SK-N-SH (cell line): ENCODE results near the gene LINC00305. TPM values are rescaled to one million over a fixed set of nuclear protein-coding genes. Genes with fewer than 3 reads are reported as not detected.

Source experiments
- CTCF ChIA-PET: fragments of 300-600, 350-600 bp; formaldehyde crosslinking; extraction: SDS; loops from one replicate; lab custom pipeline; 2021; lab: Yijun Ruan, JAX
- POLR2A ChIA-PET: fragments of 350-600 bp; sonication (Branson Sonifier 250); formaldehyde crosslinking; extraction: SDS; loops from one replicate; lab custom pipeline; 2020; ENCODE audit warnings: antibody characterized with exemption, inconsistent platforms; lab: Yijun Ruan, JAX
- DNase-seq: peaks from one replicate; pipeline ENCODE4 v3.0.0; 2012
- H2AFZ ChIP-seq: fragments of 200-600 bp; sonication (generic); 2 replicates; pipeline ENCODE4 v1.8.1; 2016; ENCODE audit warnings: antibody characterized with exemption, mild to moderate bottlenecking, low read depth
- H3F3A ChIP-seq: fragments of 200-600 bp; sonication (generic); replicated peaks from 2 replicates; pipeline ENCODE3; 2016; ENCODE audit warnings: antibody characterized with exemption, mild to moderate bottlenecking; ENCODE audit not compliant: insufficient read depth
- H3K27ac ChIP-seq, 2 experiments: fragments of 200-500 bp in 1 of 2; fragments of 200-600 bp in 1 of 2; sonication (Bioruptor generic) in 1 of 2; sonication (generic), shearing (Covaris generic) in 1 of 2; 2 replicates each; pipeline versions ENCODE4 v1.5.1 to v1.6.1; 2014 to 2016; ENCODE audit warnings: low read depth in 2 of 2, inconsistent platforms in 1 of 2, low read length in 1 of 2, mild to moderate bottlenecking in 1 of 2, mixed read lengths in 1 of 2
- H3K27me3 ChIP-seq: fragments of 200-600 bp; sonication (generic), shearing (Covaris generic); 2 replicates; pipeline ENCODE4 v1.6.1; 2016; ENCODE audit warnings: mixed run types; ENCODE audit not compliant: insufficient read depth
- H3K36me3 ChIP-seq, 2 experiments: fragments of 200-500 bp in 1 of 2; fragments of 200-600 bp in 1 of 2; sonication (Bioruptor generic) in 1 of 2; sonication (generic) in 1 of 2; replicated peaks in 1 of 2; 2 replicates each; pipeline versions ENCODE3 to v1.5.1; 2014 to 2016; ENCODE audit warnings: low read length in 1 of 2, mild to moderate bottlenecking in 1 of 2; ENCODE audit not compliant: insufficient read depth in 2 of 2, control insufficient read depth in 1 of 2
- H3K4me1 ChIP-seq, 2 experiments: fragments of 200-500 bp in 1 of 2; fragments of 200-600 bp in 1 of 2; sonication (Bioruptor generic) in 1 of 2; sonication (generic), shearing (Covaris generic) in 1 of 2; 2 replicates each; pipeline versions ENCODE4 v1.5.1 to v1.6.1; 2014 to 2016; ENCODE audit warnings: low read depth in 1 of 2, low read length in 1 of 2, mixed run types in 1 of 2; ENCODE audit not compliant: insufficient read depth in 2 of 2, control insufficient read depth in 1 of 2
- H3K4me2 ChIP-seq: fragments of 200-600 bp; sonication (generic), shearing (Covaris generic); 2 replicates; pipeline ENCODE4 v1.6.1; 2017; ENCODE audit warnings: mixed run types
- H3K4me3 ChIP-seq, 2 experiments: fragments of 200-500 bp in 1 of 2; fragments of 200-600 bp in 1 of 2; sonication (Bioruptor generic) in 1 of 2; sonication (generic), shearing (Covaris generic) in 1 of 2; 2 replicates each; pipeline versions ENCODE4 v1.5.1 to v1.8.1; 2014 to 2016; ENCODE audit warnings: low read depth in 2 of 2, inconsistent platforms in 1 of 2, low read length in 1 of 2, mild to moderate bottlenecking in 1 of 2, mixed read lengths in 1 of 2, moderate library complexity in 1 of 2
- H3K79me2 ChIP-seq: fragments of 200-600 bp; sonication (generic); 2 replicates; pipeline ENCODE4 v1.8.1; 2017; ENCODE audit warnings: mild to moderate bottlenecking; ENCODE audit not compliant: insufficient read depth
- H3K9ac ChIP-seq: fragments of 200-600 bp; sonication (generic); 2 replicates; pipeline ENCODE4 v1.6.1; 2017; ENCODE audit warnings: mixed run types
- H3K9me2 ChIP-seq: fragments of 200-600 bp; sonication (generic); 2 replicates; pipeline ENCODE4 v1.6.1; 2017; ENCODE audit warnings: mixed run types
- H3K9me3 ChIP-seq: fragments of 200-600 bp; sonication (generic); 2 replicates; pipeline ENCODE4 v1.6.1; 2017; ENCODE audit warnings: mixed run types, mild to moderate bottlenecking, moderate library complexity
- H4K20me1 ChIP-seq: fragments of 200-600 bp; sonication (generic); 2 replicates; pipeline ENCODE4 v1.6.1; 2017; ENCODE audit warnings: mild to moderate bottlenecking, mixed run types; ENCODE audit not compliant: insufficient read depth
- CHD2 ChIP-seq: fragments of 150-350 bp; IDR thresholded peaks from 2 replicates; pipeline ENCODE4 v1.6.1; 2018; ENCODE audit warnings: low read length; ENCODE audit not compliant: partially characterized antibody
- ELF1 ChIP-seq: IDR thresholded peaks from 2 replicates; pipeline ENCODE4 v1.4.0; 2012
- EP300 ChIP-seq, 2 experiments: IDR thresholded peaks; 2 replicates each; pipeline versions ENCODE4 v1.4.0 to v1.6.1; 2012; ENCODE audit warnings: borderline replicate concordance in 1 of 2, low read depth in 1 of 2, low read length in 1 of 2
- EZH2phosphoT487 ChIP-seq: fragments of 200-600 bp; sonication (generic); IDR thresholded peaks from 2 replicates; pipeline ENCODE4 v1.6.1; 2017; ENCODE audit warnings: low read depth, mixed run types, mild to moderate bottlenecking, antibody characterized with exemption, moderate library complexity, borderline replicate concordance
- FOXM1 ChIP-seq: IDR thresholded peaks from 2 replicates; pipeline ENCODE4 v1.4.0; 2012; ENCODE audit warnings: low read depth, mild to moderate bottlenecking
- GATA2 ChIP-seq: sonication (generic); formaldehyde crosslinking; IDR thresholded peaks from 2 replicates; pipeline ENCODE4 v1.5.0; 2020; ENCODE audit warnings: mild to moderate bottlenecking, missing genetic modification reagents
- IRF3 ChIP-seq: fragments of 150-350 bp; IDR thresholded peaks from 2 replicates; pipeline ENCODE4 v1.6.1; 2016; ENCODE audit warnings: mild to moderate bottlenecking, low read depth, low read length
- JUND ChIP-seq: IDR thresholded peaks from 2 replicates; pipeline ENCODE4 v1.4.0; 2012
- MEF2A ChIP-seq: IDR thresholded peaks from 2 replicates; pipeline ENCODE4 v1.4.0; 2012; ENCODE audit warnings: low read depth, borderline replicate concordance
- NRF1 ChIP-seq: IDR thresholded peaks from 2 replicates; pipeline ENCODE4 v1.6.1; 2012; ENCODE audit warnings: low read depth, mild to moderate bottlenecking, low read length
- PBX3 ChIP-seq: IDR thresholded peaks from 2 replicates; pipeline ENCODE4; 2012
- RAD21 ChIP-seq: IDR thresholded peaks from 2 replicates; pipeline ENCODE4 v1.6.1; 2012; ENCODE audit warnings: mild to moderate bottlenecking, low read length
- RCOR1 ChIP-seq: fragments of 150-350 bp; IDR thresholded peaks from 2 replicates; pipeline ENCODE4 v1.6.1; 2017; ENCODE audit warnings: antibody characterized with exemption, low read length
- RXRA ChIP-seq: IDR thresholded peaks from 2 replicates; pipeline ENCODE4 v1.4.0; 2012; ENCODE audit warnings: low read depth, mild to moderate bottlenecking, borderline replicate concordance
- SIN3A ChIP-seq: IDR thresholded peaks from 2 replicates; pipeline ENCODE4 v1.6.1; 2012; ENCODE audit warnings: low read depth, mild to moderate bottlenecking, low read length, moderate library complexity, borderline replicate concordance
- SMC3 ChIP-seq: IDR thresholded peaks from 2 replicates; pipeline ENCODE4 v1.6.1; 2012; ENCODE audit warnings: low read depth, low read length, improper control_type of control experiment
- TAF1 ChIP-seq: IDR thresholded peaks from 2 replicates; pipeline ENCODE4 v1.6.1; 2012; ENCODE audit warnings: low read depth, mild to moderate bottlenecking, low read length, moderate library complexity, borderline replicate concordance
- TEAD4 ChIP-seq: IDR thresholded peaks from 2 replicates; pipeline ENCODE4 v1.4.0; 2012; ENCODE audit warnings: mild to moderate bottlenecking, borderline replicate concordance; ENCODE audit not compliant: insufficient read depth
- USF2 ChIP-seq: fragments of 150-350 bp; IDR thresholded peaks from 2 replicates; pipeline ENCODE4 v1.6.1; 2017; ENCODE audit warnings: antibody characterized with exemption, low read length, low read depth, borderline replicate concordance
- ZBTB33 ChIP-seq: IDR thresholded peaks from 2 replicates; pipeline ENCODE4 v1.4.0; 2012; ENCODE audit warnings: low read depth, borderline replicate concordance
- WGBS: methylation state at CpG from one replicate; pipeline ENCODE4 v1.1.6; 2017; ENCODE audit warnings: low lambda C conversion rate; 5-methylcytosine and 5-hydroxymethylcytosine counted together
- polyA plus RNA-seq, 3 experiments: library from polyadenylated mRNA; depleted of rRNA; stranded (reverse); fragments of >200 nt; gene quantifications; 2 replicates each; pipeline ENCODE4 v1.2.3, GENCODE V29; 2012

The LINC00305 gene
- polyA plus RNA-seq, 1 of the 3 experiments (the other 2 are of a cell fraction), result not detected

- Histone ChIP-seq H3K79me2 (no peaks in the 10 kb centered on the region), H3K27me3 (no peaks in the 10 kb centered on the region), H4K20me1 (no peaks in the 10 kb centered on the region), H3F3A (no peaks in the 10 kb centered on the region), H3K9me2 (no peaks in the 10 kb centered on the region), H3K9me3 (no peaks in the 10 kb centered on the region), H3K4me1 (no peaks in the 10 kb centered on the region), H2AFZ (no peak overlapping the region), H3K9ac (no peak overlapping the region), H3K4me3 (no peak overlapping the region), H3K36me3 (no peaks in the 10 kb centered on the region), H3K27ac (no peak overlapping the region), H3K4me2 (no peak overlapping the region)
- no peak for DNase-seq
- POLR2A ChIA-PET, result no interaction called here
- CTCF ChIA-PET, result no interaction called here
- TF ChIP-seq FOXM1, result no peak
- WGBS, result 0% methylated on average over 1 of the region's 1 CpG
Measured at GRCh38 chr18:64082054-64082453, 66.8 kb downstream of the LINC00305 start.

- CTCF ChIA-PET, result interaction anchor here (1.4 kb wide), 1 partner anchor 36 kb away, joined by 3 read pairs; no protein-coding TSS in a partner anchor
Measured at GRCh38 chr18:64073971-64074370, 74.9 kb downstream of the LINC00305 start.

More at GRCh38 chr18:64073971-64074370, 74.9 kb downstream of the LINC00305 start:
- WGBS, result 36% methylated on average over 4 of the region's 4 CpGs
- no peaks in the 10 kb centered on the region for H3K4me1 ChIP-seq
- no peaks in the 10 kb centered on the region for H3K79me2 ChIP-seq
- no peak overlapping the region for H3K27ac ChIP-seq
- no peaks in the 10 kb centered on the region for H3K9me2 ChIP-seq
- no peak overlapping the region for H2AFZ ChIP-seq
- H3K4me3 ChIP-seq, result no peak overlapping the region
- H3K9ac ChIP-seq, result no peak overlapping the region
- no peaks in the 10 kb centered on the region for H4K20me1 ChIP-seq
- H3K27me3 ChIP-seq, result no peaks in the 10 kb centered on the region
- TF ChIP-seq RXRA, result no peak
- no peak for TF ChIP-seq IRF3
- TF ChIP-seq USF2, result no peak
- no peak for TF ChIP-seq EP300 (IDR thresholded peaks at IDR 0.05; ENCODE audit: borderline replicate concordance in 1 of 2, low read depth in 1 of 2, low read length in 1 of 2)
- no peak for TF ChIP-seq ZBTB33
- no peak for TF ChIP-seq ELF1
- no peak for TF ChIP-seq RAD21
- TF ChIP-seq SIN3A, result no peak
- TF ChIP-seq TAF1, result no peak
- TF ChIP-seq SMC3, result no peak
- no peak for TF ChIP-seq JUND
- no peak for TF ChIP-seq NRF1
- no peak for TF ChIP-seq RCOR1
- no peak for TF ChIP-seq EZH2phosphoT487
- no peak for TF ChIP-seq TEAD4
- no peak for TF ChIP-seq GATA2 (CRISPR knock-in tag)
- no peak for TF ChIP-seq MEF2A
- no peak for TF ChIP-seq CHD2
- no peak for TF ChIP-seq FOXM1
- TF ChIP-seq PBX3, result no peak
- DNase-seq, result no peak
- POLR2A ChIA-PET, result no interaction called here
- no peaks in the 10 kb centered on the region for H3K36me3 ChIP-seq
- no peaks in the 10 kb centered on the region for H3F3A ChIP-seq
- no peak overlapping the region for H3K4me2 ChIP-seq
- no peaks in the 10 kb centered on the region for H3K9me3 ChIP-seq
